HG03045 (cell line): ENCODE measurements around the gene AMIGO1.

Experiments used
- ATAC-seq: cut with Tn5 transposase; IDR thresholded peaks from one replicate; pipeline ENCODE4 v1.9.1; 2021; ENCODE audit warnings: mild to moderate bottlenecking, moderate library complexity; ENCODE audit not compliant: unreplicated experiment

The AMIGO1 gene

DNA sequence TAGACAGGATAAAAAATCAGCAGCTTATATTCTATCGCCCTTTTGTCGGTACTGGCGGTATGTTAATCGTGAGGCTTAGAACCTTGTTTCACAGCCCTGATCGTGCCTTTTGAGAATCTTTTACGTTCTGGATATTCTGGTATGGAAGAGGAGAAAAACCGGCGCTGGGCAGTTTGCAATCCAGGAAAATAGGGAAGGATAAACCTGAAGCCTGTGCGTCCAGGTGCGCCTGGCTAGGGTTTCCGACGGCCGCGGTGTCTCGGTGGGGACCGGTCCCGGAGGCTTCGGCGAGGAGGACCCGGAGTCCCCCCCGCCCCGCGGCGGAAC lies 43.4 kb downstream of the AMIGO1 start:
- no peak for ATAC-seq

DNA sequence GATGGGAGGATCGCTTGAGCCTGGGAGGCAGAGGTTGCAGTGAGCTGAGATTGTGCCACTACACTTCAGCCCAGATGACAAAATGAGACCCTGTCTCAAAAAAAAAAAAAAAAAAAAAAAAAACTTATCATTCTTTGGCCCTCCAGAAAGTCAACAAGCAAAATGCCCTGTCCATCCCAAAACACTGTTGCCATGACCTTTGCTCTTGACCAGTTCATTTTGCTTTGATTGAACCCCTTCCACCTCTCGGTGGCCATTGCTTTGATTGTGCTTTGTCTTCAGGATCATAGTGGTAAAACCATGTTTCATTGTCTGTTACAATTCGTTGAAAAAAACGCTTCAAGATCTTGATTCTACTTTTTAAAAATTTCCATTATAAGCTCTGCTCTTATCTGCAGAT lies 51.7 kb downstream of the AMIGO1 start:
- ATAC-seq, result no peak

GRCh38 chr1:109454497-109455133 lies 54.9 kb downstream of the AMIGO1 start:
- ATAC-seq, result no peak
